Astrocyte of the cerebellum (primary cell): ENCODE data around the gene UBR3.

Experiments
- DNase-seq: peaks from one replicate; pipeline ENCODE4 v3.0.0-alpha.2; 2011; ENCODE audit warnings: low read depth
- H3K4me3 ChIP-seq: 2 replicates; pipeline ENCODE4 v1.5.1; 2011; ENCODE audit warnings: mild to moderate bottlenecking, low read depth, low read length, moderate library complexity
- in situ Hi-C: cut with HindIII; loops from 2 replicates; pipeline ENCODE4 v1.10.0; 2017; ENCODE audit warnings: low sequenced_read_pairs
- TF ChIP-seq, protein P1 (sequence below): IDR thresholded peaks from 2 replicates; pipeline ENCODE4 v1.5.1; 2012; ENCODE audit warnings: low read length, low read depth, moderate library complexity, mild to moderate bottlenecking; ENCODE audit errors: missing control alignments

The UBR3 gene, protein sequence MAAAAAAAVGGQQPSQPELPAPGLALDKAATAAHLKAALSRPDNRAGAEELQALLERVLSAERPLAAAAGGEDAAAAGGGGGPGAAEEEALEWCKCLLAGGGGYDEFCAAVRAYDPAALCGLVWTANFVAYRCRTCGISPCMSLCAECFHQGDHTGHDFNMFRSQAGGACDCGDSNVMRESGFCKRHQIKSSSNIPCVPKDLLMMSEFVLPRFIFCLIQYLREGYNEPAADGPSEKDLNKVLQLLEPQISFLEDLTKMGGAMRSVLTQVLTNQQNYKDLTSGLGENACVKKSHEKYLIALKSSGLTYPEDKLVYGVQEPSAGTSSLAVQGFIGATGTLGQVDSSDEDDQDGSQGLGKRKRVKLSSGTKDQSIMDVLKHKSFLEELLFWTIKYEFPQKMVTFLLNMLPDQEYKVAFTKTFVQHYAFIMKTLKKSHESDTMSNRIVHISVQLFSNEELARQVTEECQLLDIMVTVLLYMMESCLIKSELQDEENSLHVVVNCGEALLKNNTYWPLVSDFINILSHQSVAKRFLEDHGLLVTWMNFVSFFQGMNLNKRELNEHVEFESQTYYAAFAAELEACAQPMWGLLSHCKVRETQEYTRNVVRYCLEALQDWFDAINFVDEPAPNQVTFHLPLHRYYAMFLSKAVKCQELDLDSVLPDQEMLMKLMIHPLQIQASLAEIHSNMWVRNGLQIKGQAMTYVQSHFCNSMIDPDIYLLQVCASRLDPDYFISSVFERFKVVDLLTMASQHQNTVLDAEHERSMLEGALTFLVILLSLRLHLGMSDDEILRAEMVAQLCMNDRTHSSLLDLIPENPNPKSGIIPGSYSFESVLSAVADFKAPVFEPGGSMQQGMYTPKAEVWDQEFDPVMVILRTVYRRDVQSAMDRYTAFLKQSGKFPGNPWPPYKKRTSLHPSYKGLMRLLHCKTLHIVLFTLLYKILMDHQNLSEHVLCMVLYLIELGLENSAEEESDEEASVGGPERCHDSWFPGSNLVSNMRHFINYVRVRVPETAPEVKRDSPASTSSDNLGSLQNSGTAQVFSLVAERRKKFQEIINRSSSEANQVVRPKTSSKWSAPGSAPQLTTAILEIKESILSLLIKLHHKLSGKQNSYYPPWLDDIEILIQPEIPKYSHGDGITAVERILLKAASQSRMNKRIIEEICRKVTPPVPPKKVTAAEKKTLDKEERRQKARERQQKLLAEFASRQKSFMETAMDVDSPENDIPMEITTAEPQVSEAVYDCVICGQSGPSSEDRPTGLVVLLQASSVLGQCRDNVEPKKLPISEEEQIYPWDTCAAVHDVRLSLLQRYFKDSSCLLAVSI (N-terminal part only)

DNA sequence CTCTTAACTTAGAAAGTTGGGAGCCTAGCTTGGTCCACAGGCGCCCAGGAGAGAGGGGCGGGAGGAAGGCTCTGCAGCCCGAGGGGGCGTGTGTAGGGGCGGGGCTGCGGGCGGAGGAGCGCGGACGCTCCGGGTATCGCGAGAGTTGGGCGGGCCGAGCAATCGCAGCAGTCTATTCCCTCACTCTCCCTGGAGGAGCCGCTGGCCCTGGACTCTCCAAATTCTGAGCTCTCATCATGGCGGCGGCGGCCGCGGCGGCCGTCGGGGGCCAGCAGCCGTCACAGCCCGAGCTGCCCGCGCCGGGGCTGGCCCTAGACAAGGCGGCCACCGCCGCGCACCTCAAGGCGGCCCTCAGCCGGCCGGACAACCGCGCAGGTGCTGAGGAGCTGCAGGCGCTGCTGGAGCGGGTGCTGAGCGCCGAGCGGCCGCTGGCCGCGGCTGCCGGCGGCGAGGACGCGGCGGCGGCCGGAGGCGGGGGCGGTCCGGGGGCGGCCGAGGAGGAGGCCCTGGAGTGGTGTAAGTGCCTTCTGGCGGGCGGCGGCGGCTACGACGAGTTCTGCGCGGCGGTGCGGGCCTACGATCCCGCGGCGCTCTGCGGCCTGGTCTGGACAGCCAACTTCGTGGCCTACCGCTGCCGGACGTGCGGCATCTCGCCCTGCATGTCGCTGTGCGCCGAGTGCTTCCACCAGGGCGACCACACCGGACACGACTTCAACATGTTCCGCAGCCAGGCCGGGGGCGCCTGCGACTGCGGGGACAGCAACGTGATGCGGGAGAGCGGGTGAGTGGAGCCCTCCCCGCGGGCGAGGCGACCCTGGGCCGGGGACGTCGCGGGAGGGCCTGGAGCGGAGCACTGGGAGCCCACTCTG, at the start of gene UBR3:
Gene UBR3 (plus strand): TSS at position 183 of the 869 bp plus-strand sequence. CDS start 54 bp downstream, at position 237.
- in situ Hi-C loops: no loop called here
- peak; percentile 82 for DNase-seq
- H3K4me3 ChIP-seq: peak within 1 kb of the TSS; percentile 75
- TF ChIP-seq, protein P1, sequence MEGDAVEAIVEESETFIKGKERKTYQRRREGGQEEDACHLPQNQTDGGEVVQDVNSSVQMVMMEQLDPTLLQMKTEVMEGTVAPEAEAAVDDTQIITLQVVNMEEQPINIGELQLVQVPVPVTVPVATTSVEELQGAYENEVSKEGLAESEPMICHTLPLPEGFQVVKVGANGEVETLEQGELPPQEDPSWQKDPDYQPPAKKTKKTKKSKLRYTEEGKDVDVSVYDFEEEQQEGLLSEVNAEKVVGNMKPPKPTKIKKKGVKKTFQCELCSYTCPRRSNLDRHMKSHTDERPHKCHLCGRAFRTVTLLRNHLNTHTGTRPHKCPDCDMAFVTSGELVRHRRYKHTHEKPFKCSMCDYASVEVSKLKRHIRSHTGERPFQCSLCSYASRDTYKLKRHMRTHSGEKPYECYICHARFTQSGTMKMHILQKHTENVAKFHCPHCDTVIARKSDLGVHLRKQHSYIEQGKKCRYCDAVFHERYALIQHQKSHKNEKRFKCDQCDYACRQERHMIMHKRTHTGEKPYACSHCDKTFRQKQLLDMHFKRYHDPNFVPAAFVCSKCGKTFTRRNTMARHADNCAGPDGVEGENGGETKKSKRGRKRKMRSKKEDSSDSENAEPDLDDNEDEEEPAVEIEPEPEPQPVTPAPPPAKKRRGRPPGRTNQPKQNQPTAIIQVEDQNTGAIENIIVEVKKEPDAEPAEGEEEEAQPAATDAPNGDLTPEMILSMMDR: no peak

DNA sequence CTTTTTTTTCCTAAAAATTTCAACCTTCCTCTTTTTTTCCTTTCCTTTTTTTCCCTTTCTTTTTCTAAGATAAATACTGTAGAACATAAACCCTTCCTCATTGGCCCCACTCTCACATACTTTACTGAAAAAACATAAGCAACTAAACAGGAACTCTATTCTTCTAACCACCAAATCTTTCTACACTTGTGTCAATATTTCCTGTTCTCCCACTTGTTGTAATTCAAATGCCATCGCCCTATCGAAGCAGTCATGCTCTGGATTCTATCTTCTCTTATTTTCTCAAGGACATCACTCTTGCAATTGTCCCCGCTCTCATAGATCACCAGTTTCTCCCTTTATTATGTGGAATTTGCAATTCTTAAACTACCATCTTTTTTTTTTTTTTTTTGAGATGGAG, 48.8 kb upstream of the UBR3 start:
- no peak overlapping the region for H3K4me3 ChIP-seq
- TF ChIP-seq, protein P1: no peak
- no peak for DNase-seq
- in situ Hi-C loops: no loop called here

DNA sequence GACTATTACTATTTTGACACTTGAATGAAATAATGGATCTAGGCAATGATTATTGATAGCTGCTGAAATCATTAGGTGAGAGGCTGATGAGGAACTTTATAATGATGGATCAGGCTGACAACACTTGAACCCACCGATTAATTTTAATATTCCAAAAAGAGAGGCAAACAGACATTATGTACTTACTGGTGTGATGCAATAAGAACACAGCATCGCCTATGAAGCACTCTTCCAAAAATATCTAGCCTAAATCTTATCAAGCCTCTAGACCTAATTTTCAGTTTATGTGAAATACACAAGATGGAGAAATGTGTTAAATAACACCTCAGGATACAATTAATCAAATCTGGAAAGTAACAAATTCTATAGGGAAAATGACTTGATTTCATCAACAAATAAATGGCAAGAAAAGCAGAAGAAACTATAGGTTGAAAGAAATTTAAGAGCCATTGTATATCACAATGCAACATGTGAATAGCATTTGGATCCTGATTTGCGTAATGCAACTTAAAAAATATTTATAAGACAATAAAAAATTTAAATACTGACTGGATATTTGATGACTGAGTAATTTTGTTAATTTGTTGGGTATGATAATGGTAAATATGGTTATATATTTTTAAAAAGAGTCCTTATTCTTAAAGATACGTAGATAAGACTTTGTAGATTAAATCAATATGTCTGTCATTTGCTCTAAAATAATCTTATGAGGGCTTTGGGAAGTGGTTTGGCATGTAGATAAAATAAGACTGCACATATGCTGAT, 45.8 kb upstream of the UBR3 start:
- in situ Hi-C loops: no loop called here
- DNase-seq: no peak
- TF ChIP-seq, protein P1: no peak
- no peak overlapping the region for H3K4me3 ChIP-seq

DNA sequence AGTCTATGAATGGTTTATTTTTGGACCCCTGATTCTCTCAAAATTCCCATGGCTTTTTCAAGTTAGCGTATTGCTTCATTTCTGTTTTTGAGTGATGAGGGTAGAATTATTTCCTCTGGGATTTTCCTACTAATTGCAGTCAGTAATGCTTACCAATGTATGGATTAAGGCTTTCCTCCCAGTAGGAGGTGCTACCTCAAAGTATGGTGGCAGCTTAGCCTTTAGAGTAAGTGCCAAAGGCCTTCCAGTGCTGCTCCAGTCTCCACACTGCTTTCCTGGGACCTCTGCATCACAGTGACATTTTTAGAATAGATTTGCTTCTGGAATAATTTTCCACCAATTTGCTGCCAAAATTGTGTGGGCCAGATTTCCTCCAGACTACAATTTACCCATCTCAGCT, 44.7 kb upstream of the UBR3 start:
- TF ChIP-seq, protein P1: no peak
- H3K4me3 ChIP-seq: no peak overlapping the region
- in situ Hi-C loops: no loop called here
- DNase-seq: no peak

DNA sequence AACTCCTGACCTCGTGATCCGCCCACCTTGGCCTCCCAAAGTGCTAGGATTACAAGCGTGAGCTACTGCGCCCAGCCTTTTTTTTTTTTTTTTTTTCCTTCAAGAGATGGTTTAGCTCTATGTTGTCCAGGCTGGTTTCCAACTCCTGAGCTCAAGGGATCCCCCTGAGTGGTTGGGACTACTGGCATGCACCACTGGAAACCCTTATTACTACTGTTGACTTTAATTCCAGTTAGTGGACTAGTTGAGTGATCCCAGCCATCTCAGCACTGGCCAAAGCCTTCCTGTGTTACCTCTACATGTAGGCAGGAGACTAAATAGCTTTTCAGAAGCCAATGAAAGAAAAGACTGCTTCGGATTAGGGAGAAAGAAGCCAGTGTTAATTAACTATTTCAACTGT, 36.7 kb upstream of the UBR3 start:
- H3K4me3 ChIP-seq: no peak overlapping the region
- TF ChIP-seq, protein P1: no peak
- in situ Hi-C loops: no loop called here
- DNase-seq: no peak
